HL-60/S4 treated with retinoic acid at 250 ng/mL for 4 days and 3 days (cell line): ENCODE data around the gene MISP3.

Experiments
- in situ Hi-C: fragments of 300-500 bp; cut with MboI; formaldehyde crosslinking; loops from 2 replicates; pipeline ENCODE4 v1.7.0; 2022; ENCODE audit warnings: low sequenced_read_pairs

MISP3 gene

DNA sequence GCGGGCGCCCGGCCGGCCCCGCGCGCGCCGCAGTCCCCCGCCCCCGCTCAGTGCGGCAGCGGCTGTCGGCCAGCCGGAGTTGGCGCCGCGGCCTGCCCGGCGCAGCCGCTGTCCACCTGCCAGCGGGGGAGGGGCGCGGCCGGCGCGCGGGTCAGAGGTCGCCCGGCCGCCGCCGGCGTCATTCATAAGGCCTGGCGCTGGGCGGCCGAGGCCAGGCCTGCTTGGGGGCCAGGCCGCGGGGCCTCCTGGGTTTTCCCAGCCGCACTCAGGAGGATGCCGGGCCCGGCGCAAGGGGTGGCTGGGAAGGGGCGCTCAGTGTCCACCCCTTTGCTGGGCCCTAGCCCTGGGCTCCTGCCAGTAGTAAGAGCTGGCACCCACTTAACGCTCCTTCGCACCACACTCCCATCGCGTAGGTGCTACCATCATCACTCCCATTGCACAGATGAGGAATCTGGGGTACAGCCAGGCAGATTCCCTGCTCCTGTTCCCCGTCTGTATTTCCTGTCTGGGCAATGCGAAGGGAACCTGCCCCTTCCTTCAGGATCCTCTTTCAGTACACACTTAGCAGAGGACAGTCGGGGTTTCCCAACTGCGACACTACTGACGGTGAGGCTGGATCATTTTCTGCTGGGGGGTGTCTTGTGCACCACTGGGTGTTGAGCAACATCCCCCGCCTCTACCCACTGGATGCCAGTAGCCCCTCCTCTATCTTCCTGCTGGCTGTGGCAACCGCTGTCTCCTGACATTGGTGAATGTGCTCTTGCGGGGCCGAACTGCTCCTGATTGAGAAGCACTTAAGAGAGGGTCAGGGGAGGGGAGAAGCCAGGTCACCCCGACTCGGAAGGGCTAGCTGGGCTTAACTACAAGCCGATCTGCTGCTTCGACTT is 45.8 kb downstream of the MISP3 start:
- in situ Hi-C loops = no loop called here

- in situ Hi-C loops = no loop called here
Observed at GRCh38 chr19:14119146-14119545, 46.6 kb downstream of the MISP3 start.

DNA sequence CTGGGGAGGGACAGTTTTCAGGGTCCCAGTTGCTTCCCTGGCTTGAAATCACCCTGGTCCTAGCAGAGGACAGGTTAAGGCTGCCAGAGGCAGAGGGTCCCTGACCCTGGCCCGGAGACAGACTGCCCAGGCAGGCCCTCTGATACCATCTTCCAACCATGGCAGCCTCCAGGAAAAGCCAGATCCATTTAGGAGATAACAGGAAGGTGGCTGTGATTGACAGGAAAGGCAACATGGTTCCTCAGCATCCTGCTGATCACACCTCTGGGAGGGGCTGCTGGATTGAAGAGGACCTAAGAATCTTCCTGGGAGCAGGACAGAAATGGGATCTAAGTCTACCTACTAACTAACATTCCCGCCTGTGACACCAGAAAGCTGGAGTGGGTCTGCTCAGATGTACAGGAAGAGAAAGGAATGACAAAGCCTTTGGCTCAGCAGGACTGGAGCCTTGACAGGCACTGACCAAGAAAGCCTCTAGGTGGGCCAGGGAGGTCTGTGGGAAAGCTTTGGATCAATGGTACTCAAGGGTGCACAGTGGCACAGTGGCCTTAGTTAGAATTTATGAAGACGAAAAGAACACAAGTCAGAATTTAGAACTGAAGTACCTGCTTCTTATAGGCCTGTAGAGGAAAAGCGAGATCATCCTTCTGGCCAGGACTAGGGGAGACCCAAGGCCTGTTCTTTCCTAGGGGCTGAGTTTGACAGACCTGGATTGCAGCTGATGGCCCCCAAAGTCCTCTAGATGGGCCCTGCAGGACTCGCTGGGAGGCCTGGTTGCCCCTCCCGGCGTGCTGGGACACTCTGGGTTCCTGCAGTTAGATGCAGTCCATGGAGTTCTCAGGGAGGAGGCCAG is 47.3 kb downstream of the MISP3 start:
- in situ Hi-C loops = no loop called here

DNA sequence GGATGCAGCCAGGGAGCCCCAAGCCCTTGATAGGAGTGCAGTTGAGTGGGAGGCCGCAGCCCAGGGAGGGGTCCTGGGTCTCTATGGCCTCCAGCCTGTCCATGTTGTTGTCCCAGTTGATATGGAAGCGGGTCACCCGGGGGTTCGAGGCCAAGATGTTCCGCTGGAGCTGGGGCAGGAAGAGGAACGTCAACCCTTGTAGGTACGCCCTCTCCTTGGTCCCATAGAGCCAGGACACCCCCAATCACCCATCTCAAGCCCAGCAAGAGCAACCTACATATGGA is 47.9 kb downstream of the MISP3 start:
- in situ Hi-C loops = no loop called here

GRCh38 chr19:14122924-14123323 is 50.3 kb downstream of the MISP3 start:
- in situ Hi-C loops = no loop called here
